CD4-positive, alpha-beta T cell treated with Interleukin-4 for 4 hours (primary cell): ENCODE data around the gene SALL1.

ENCODE experiments used
- DNase-seq: peaks from one replicate; pipeline ENCODE4 v3.0.0-alpha.2; 2020

SALL1 gene

DNA sequence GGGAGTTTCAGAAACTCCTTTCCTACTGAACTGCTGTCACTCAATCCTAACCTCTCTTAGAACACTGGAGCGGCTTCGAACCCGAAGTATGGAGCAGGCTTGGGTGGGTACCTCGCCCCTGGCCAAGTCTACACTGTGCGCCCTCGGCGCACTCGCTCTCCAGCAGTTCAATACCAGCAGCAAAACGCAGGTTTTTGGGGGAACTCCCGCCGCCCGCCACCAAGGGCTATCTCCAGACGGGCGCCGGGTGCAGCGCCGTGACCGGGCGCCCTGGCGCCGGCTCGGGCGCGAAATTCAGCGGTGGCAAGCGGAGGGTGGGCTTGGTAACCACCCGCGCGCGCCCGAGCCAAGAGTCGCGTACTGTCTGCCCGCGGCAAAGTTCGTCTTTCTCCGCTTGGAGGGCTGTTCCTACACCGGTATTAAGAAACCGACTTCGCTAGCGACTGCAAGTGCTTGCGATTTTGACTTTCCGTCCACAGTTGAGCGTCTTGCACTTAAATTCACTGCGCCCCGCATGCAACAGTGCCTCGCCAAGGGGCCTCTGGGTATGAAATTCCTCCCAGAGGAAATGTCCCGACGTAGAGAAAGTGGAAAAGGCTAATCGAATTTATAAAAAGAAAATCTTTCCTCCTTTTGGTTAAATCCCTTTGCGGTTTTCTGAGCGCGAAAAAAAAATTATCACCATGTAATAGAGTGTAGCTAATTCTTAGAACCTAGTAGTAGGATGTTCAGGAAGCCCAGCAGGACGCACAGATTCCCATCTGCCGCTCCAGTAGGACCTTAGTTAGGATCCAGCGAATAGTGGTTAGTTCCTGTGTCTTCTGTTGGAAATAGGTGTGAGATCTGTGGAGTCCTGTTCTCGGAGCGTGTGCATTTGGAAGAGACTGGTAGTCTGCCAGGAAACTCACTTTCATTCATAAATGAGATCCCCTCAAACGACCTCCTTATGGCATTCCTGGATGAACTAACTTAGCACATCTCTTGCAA, 5.0 kb upstream of the SALL1 start:
- DNase-seq: no peak

DNA sequence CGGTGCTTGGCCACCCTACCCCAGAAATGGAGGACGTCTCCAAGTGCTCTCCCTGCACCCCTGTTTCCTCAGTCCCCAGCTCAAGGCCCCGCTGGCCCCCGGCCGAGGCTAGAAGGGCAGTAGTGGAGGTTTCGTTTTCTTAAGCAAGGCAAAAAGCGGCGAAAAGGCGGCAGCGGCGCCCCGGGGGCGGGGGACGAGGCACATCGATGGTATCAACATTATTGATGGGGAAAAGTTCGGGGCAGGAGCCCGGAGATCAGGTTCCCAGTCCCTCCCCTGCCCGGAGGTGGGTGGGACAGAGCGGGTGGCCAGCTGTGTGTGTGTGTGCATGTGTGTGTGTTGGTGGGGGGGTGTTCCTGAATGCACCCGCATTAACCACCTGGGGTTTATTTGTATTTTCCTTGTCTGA, 4.1 kb upstream of the SALL1 start:
- DNase-seq: no peak

DNA sequence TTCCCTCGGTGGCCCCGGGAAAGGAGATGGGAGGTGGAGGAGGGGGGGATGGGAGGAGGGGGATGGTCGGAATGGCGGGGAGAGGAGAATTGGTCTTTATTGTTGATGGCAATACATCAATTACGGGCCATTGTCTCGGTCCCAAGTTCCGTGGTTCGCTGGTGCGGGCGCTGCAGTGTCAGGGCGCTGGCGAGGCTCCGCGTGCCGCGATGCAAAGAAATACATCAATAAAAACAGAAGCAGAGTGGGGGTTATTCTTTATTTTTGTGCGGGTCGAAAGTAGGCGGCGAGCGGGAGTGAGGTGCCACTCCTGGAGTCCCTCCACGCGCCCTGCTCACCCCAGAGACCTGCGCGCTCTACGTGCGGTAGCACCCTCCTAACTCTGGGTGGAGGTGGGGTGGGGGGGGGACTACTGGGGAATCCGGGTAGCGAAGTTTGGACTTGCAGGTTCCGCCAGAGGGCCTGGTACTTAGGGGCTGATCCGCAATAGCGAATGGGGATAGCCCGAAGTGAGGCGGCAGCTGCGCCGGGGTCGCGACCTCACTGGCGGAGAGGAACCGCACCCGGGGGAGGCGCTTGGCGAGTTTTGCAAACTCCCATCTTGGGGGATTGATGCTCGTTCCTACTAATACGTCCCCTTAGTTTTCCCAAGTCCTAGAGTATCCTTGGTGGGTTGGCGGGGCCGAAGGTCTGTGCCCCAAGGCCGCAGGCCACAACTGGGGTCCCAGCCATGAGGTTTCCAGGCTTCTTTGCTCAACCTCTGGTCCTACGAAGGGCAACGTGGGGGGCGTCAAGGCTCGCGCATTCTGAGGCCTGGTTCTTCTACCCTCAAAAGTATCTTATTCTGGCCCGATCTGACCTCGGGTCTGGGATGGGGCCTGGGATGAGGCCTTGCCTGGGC, 3.5 kb upstream of the SALL1 start:
- DNase-seq: no peak

DNA sequence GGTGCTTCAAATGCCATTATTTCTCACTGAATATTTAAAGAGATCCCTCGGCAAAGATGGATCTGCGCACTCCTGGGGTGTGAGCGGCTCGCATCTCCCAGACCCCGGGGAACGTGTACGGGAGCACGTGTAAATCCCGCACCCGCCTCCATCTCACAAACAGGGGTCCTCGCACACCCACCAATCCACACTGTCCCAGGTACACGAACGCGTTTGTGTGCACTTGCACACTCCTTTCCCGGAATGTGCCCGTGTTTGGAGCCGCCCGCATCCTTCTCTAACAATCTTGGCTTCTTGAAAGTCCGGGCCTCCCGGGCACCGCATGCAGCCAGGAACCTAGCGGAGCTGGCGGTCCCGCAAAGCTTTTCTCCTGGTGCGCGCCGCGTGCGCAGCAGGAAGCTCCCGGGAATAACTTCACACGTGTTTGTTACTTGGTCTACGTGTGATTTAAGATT, 2.5 kb upstream of the SALL1 start:
- no peak for DNase-seq

DNA sequence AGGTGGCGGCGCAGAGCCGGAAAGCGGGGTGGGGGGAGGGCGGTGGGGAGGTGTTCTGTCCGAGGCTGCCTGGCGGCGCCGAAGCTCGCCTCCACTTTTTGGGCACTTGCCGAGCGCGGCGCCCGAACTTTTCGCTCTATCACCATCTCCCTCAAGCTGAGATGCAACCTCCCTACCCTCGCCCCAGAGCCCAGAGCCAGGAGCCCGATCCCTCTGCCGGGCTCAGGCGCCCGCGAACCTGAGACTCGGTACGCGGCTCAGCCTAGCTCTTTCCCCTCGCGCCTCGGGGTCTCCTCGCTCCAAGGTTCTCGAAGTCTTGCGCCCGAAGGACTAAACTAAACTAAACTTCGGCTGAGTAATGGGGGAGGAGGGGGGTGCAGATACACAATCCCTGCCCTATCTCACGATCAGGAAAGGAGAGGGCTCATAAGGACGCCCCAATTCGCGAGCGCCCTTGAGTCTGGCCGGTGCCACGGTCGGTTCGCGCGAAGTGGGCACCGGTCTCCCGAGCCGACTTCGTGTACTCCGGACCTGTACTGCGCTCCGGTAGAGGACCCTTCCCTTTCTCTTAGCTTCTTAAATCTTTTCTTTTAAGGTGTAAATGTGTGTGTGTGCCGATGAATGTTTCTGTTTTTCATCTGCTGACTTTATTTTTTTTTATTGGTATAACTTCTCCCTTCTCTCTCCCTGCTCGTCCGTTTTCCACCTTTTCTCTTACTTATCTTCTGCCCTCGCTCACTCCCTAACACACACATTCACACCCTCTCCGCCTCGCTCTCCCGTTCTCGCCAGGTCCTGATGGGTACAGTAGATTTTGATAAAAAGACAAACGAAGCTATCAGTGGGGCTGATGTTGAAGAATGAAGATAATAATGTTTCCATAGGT, 1.9 kb upstream of the SALL1 start:
- DNase-seq: no peak

DNA sequence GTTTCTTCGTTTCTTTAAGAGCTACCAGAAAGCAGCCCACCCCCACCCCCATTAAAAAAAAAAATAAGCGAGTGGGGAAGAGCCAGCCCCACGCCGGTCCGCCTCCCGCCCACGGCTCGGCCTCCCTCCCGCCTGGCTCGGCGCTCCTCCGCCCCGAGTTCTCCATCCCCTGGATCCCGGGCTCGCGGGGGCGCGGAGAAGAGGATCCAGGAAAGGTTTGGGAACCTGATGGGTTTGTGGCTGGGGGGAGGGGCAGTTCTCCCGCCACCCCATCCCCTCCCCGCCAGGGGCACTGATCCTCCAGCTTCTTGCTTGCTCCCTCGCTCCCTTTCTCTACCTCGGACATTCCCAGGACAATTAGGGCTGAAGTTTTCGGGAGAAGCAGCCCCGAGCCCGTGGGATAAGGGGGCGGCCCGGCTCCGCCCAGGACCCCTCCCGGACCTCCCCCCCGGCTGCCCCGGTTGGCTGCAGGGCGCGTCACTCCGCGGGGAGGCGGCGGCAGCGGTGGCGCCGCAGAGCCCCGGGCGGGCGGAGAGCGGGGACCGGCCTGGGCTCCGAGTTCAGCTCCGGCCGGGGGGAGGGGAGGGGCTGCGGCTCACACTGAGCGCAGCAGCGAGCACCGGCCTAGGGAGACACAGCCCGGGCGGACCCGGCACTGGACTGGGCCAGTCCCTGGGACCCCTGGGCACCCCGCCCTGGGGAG, 1.0 kb upstream of the SALL1 start:
- DNase-seq: no peak

DNA sequence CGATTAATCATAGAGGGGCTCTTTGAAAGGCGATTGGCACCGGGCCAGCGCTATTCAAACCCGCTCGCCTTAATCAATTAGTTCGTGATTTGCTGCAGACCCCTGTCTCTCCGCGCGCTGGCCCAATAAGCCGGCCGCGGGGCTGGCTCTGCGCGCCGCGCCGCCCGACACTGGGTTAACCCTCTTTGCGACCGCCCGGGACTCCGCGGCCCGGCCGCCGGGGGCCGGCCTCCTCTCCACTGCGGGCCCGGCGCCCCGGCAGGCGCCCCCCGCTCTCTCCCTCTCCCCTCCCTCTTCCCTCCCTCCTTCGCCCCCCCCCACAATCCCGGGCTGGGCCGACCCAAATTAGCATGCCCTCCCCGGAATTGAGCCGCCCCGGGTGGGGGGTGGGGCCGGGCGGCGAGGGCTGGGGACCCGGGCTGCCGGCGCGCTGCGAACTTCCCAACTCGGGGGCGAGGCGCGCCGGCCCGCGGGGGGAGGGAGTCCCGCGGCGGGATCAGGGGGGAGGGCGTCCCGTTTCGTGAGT, 428 bp upstream of the SALL1 start:
- no peak for DNase-seq

DNA sequence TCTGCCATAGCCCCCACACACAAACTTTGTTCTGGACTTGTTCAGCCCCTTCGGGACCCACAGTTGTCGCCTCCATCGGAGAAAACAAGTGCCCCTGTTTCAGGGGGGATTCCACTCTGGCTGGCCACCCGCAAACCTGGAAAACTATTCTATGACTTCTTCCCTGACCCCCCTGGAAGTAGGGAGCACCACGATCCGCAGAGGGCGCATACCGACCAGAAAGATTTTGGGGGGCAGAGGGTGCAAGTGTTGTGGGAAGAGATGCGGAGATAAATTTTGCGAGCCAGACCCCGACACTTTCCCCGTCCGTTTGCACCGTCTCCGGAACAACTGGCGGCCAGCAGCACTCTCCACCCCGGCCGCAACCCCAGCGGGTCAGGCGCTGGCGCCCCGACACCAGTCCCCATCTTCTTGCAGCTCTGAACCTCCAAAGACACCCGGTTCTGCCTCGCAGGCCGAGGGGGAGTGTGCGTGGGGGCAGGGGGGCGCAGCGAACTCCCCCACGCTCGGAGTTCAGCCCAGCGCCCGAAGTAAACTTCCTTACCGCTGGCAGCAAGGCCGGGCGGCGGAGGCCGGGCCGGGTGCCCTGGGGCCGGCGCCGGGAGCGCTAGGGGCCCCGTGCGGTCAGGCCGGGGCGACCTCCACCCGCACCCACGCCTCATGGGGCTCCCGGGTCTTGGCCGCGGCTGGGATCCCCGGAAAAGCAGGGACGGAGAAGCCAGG, 744 bp downstream of the SALL1 start:
- DNase-seq: no peak

DNA sequence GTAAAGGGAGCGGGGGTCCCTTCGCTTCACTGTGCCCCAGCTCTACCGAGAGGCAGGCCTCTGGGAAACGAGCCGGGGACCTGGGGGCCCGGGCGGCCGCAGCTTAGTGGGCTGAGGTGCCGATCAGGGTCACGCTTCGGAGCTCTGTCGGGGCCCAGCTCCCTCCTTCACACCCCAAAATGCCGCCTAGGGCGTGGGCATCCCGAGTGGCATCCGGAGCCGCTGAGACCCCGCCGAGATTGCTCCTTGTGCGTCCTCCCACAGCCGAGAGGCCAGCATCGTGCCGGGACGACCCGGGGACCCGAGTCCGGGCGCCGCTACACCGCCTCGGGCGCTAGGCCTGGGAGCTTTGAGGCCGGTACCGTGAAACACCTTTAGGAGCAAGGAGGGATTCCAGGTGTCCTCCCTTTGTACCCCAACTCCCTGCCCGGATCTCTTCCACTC, 1.3 kb downstream of the SALL1 start:
- DNase-seq: no peak

DNA sequence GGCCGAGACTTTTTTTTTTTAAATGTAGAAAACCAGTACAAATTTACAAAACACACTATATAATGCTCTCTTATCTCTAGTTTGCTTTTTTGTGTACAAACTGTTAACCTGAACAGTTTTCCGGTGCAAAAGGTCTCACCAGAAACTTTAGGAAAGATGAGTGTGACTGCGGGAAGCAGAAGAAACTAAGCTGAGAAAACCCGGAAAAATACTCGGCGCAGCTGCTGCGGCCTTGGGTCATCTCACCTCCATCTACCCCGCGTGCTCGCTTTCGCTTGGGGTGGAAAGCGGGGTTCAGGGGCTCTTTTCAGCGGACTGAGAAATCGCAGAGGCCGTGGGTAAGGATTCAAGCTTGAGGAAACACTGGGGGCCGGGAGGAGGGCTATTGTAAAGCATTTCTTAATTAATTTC, 1.8 kb downstream of the SALL1 start:
- no peak for DNase-seq

DNA sequence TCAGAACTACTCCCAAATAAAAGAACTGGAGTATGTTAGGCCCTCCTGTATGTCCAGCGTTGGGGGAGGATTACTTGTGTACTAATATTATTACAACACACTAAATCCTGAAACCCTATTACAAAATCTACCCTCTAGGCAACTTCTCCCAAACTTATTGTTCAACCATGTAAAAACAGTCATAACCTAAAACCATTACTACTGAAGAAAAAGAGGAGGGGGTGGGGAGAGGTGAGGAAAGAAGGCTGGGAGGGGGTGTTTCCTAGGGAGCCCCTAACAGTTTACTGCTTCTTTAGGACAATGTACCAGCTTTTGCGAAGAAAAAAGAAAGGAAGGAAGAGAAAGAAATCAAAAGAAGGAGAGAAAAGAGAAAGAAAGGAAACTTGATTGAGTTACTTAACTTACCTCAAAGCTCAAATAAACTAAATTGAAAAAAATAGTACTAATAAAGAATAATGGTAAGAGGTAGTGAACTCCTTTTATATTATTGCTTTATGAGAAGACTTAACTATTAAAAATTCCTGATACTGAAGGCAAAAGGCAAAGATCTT, 2.3 kb downstream of the SALL1 start:
- DNase-seq: no peak

DNA sequence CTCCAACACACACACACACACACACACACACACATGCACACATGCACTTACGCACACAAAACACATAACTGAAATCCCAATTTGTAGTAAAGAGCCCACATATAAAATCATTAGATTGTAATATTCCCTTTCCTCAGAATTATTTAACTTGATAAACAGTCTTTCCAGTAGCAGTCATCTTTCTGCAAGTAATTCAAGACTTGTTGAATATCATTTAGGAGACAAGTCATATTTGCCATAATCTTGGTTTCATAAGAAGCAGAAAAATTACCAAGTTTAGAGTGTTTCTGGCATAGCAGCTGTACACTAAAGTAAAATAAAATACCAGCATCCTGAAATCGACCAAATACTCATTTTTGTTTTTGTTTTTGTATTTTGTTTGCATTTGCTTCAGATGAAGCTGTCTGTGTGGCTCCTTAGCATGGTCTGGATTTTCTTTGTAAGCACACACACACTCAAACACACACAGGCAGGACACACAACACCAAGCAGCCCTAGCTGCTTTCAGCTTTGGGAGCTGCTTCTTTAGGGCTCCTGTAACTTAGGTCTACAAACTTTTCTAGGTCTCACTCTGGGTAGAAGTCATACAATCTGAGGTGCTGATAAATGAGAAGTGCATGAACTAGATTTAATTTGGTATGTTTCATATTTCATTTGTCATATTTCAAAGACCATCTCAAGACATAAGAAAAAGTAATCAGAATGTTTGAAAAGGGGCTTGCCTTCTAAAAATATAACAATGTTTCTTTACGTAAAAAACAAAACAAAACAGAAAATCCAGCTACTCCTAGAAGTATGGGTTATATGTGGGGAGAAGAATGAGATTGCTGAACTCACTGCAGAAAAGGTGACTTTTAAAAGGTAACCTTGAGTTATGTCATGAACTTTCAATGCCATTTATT, 3.0 kb downstream of the SALL1 start:
- DNase-seq: no peak

DNA sequence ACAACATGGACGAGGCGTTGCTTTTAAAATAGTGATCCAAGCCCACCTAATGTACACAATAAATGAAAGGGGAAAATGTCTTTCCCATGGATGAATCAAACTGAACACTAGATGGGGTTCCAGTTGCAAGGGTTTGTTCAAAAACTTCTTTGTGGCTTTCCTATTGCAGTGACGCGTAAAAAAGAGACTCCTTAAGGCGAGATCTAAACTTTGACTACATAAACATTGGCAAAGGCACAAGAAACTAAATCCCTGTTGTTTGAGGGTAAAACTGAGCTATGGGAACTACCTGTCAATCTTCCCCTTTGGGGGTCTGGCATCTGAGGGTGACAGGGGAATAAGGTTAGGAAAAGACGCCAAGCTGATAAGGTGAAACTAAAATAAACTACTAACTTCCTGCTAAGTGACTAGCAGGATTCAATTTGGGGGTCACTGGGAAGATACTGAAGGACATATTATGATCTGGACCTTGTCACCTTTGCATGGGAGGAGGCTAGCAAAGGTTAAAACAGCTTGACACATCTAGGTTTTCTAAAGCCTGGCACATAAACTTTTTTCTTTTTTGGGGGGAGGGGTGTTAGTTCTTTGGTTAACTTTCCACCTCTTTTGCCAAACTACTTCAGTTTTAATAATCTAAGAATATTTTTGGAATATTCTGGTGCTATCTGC, 4.7 kb downstream of the SALL1 start:
- DNase-seq: no peak

DNA sequence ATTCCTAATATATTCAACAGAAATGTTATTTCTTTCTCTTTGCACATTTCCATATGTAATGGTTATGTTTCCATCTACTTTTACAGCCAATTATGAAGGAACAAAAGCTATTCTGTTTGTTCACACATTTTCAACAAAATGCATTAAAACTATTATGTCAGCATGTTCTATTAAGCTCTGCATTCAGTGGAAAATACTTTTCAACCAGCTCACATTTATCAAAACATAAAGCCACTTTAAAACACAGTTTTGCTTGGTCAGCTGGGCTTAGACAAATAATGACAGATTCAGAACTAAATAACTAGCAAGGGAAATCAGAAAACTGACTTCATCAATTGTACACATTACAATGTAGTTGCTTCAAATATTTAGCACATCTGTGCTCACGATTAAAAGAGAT, 6.9 kb downstream of the SALL1 start:
- no peak for DNase-seq

DNA sequence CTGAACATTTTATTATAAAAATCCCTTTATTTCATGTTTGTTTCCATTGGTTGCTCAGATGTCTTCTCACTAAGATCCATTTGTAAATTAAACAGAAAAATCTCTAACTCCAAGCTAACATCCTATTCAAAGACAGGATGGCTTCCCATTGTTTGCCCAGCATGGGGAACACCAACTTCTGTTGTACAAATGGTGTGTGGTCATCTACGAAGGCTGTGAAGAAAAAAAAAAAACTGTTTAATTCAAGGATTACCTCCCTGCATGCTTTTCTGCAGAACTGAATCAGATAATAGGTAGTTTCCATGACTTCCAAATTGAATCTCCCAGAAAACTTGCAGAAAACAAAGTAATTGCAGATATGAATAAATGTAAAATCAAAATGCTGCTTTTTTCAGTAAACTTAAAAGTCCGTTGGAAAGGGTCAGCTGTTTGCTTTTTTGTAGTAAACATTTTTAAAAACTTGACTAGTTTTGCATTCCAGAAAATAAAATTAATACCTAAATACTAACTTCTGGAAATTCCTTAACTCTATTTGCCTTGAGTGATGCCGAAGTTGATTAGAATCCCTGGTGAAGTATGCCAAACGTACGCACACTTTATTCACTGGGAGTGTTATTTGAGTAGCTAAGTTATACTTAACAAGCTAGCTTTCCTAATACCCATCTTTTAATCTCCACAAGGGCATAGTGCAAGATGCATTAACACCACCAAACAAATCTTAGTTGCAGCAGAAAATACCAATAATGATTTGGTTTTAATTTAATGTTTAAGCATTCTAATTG, 7.7 kb downstream of the SALL1 start:
- DNase-seq: no peak

DNA sequence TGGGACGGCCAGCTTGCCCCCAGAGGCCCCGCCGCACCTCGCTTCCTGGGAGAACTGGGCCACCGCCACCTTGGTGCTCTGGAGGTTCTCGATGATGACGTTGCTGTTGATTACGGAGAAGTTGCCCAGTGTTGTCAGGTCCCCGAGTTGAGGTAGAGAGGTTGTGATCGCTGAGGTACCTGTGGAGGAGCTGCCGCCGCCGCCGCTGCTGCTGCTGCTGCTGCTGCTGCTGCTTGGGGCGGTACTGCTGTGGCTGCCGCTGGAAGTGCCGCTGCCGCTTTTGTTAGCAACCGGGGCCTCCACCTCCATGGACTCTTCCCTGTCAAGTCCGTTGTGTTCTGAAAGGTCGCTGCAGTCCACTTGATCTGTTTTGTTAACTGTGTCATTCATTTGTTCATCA, 9.5 kb downstream of the SALL1 start:
- DNase-seq: no peak

DNA sequence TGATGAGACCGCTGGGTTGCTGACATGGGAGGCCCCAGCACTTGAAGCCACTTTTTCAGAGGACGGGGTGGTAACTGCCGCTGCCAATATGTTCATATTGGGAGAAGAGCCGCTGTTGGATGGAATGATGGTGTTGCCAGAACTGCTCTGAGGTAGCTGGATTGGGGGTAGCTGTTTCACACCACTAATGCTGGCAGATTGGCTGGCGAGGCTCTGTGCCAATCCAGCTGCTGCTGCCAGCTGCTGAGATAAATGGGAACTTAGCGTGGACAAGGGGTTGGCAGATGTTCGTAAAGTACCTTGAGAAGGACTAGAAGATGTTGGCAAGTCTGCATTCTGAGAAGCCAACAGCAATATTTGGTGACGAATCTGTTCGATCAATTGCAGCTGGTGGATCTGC, 10.0 kb downstream of the SALL1 start:
- DNase-seq: no peak

DNA sequence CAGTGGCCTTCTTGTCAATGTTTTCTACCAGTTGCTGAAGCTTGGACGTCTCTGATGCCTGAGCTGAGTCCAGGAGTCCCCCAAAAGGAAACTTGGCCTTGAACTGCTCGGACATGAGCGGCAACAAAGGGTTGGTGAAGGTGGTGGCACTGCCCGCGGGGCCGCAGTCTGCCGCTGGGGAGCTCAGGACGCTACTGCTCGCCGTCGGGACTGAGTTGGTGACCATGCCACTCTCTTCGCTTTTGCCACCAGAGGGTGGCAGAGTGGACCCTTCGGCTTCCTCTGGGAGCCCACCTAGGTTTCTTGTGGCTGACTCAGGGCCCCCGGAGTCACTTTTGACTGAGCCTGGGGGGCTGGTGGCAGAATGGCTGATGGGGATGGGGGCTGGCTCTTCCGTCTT, 11.0 kb downstream of the SALL1 start:
- no peak for DNase-seq
